OCI-LY3 (cell line): ENCODE results near the gene EARS2.
"Not testable (repeated sequence)": the region's sequence is repeated elsewhere in the genome, so short reads cannot be mapped to it uniquely, and the experiment has no call there.

ENCODE experiments used
- H2AFZ ChIP-seq: fragments of 200-600, 300-600 bp; shearing (Covaris generic); 2 replicates; pipeline ENCODE4 v1.6.0; 2014; ENCODE audit warnings: antibody characterized with exemption, low read depth, low read length
- H3K27ac ChIP-seq: fragments of 200-600, 300-600 bp; sonication (generic); 2 replicates; pipeline ENCODE4 v1.5.1; 2014; ENCODE audit warnings: mild to moderate bottlenecking, low read length, moderate library complexity, mixed read lengths
- H3K27me3 ChIP-seq: fragments of 200-600, 300-600 bp; sonication (generic); 2 replicates; pipeline ENCODE4 v1.6.1; 2014; ENCODE audit warnings: low read depth, low read length, mixed read lengths
- H3K36me3 ChIP-seq: fragments of 200-600, 300-600 bp; sonication (generic); replicated peaks from 2 replicates; pipeline ENCODE3; 2014; ENCODE audit warnings: low read depth, low read length, mixed read lengths
- H3K4me1 ChIP-seq: fragments of 300-600, 200-600 bp; sonication (generic); 2 replicates; pipeline ENCODE4 v1.6.1; 2014; ENCODE audit warnings: low read length, mixed read lengths
- H3K4me2 ChIP-seq: fragments of 200-600, 300-600 bp; sonication (generic); 2 replicates; pipeline ENCODE4 v1.6.1; 2014; ENCODE audit warnings: low read length, mixed read lengths
- H3K4me3 ChIP-seq: fragments of 300-600, 200-600 bp; sonication (generic); 2 replicates; pipeline ENCODE4 v1.5.1; 2014; ENCODE audit warnings: antibody characterized with exemption, mild to moderate bottlenecking, low read length, moderate library complexity
- H3K79me2 ChIP-seq: fragments of 300-600, 200-600 bp; shearing (Covaris generic); 2 replicates; pipeline ENCODE4 v1.6.1; 2014; ENCODE audit warnings: mild to moderate bottlenecking, low read length, mixed read lengths
- H3K9ac ChIP-seq: fragments of 300-600, 200-600 bp; shearing (Covaris generic); 2 replicates; pipeline ENCODE4 v1.6.0; 2014; ENCODE audit warnings: mild to moderate bottlenecking, low read length, moderate library complexity
- H3K9me3 ChIP-seq: fragments of 200-600, 300-600 bp; shearing (Covaris generic); 2 replicates; pipeline ENCODE4 v1.6.1; 2014; ENCODE audit warnings: low read length, mixed read lengths; ENCODE audit not compliant: insufficient read depth
- H4K20me1 ChIP-seq: fragments of 200-600, 300-600 bp; sonication (generic); 2 replicates; pipeline ENCODE4 v1.6.1; 2016; ENCODE audit warnings: low read length, mixed read lengths; ENCODE audit not compliant: insufficient read depth
- EZH2phosphoT487 ChIP-seq: fragments of 200-600 bp; shearing (Covaris generic); IDR thresholded peaks from 2 replicates; pipeline ENCODE4 v1.6.1; 2018; ENCODE audit warnings: antibody characterized with exemption, mixed run types, low read depth
- TF ChIP-seq, protein P1 (sequence below): fragments of 200-600, 300-600 bp; sonication (generic); IDR thresholded peaks from 2 replicates; pipeline ENCODE4 v1.5.1; 2014; ENCODE audit warnings: antibody characterized with exemption, low read length, low read depth

The EARS2 gene

DNA sequence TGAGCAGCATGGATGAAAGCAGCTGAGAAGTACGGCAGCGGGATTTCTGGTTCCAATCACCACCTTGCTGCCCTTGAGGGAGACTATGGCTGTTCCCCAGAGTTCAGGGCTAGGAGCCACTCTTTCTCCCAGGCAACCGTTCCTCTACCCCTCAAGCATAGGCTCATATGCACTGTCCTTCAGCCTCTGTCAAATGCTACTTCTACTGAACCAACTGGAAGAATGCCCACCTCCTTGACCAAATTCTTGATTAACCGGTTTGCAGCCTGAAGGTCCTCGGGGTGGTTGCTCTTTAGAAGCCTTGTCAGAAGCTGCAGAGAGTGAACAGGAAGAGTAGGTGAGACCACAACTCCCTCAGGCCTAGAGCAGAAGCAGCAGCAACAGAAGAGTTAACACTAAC is 70.7 kb downstream of the EARS2 start:
- Histone ChIP-seq H3K9me3 (no peaks in the 10 kb centered on the region), H3K4me3 (no peak overlapping the region), H3K79me2 (peaks cover 13% of the 10 kb centered on the region; the same call in 1 of the 2 replicates), H3K36me3 (peaks cover 82% of the 10 kb centered on the region), H2AFZ (no peak overlapping the region), H3K4me1 (no peaks in the 10 kb centered on the region), H3K9ac (no peak overlapping the region), H4K20me1 (peaks cover 58% of the 10 kb centered on the region), H3K27ac (no peak overlapping the region), H3K27me3 (no peaks in the 10 kb centered on the region), H3K4me2 (no peak overlapping the region)
- TF ChIP-seq, protein P1, sequence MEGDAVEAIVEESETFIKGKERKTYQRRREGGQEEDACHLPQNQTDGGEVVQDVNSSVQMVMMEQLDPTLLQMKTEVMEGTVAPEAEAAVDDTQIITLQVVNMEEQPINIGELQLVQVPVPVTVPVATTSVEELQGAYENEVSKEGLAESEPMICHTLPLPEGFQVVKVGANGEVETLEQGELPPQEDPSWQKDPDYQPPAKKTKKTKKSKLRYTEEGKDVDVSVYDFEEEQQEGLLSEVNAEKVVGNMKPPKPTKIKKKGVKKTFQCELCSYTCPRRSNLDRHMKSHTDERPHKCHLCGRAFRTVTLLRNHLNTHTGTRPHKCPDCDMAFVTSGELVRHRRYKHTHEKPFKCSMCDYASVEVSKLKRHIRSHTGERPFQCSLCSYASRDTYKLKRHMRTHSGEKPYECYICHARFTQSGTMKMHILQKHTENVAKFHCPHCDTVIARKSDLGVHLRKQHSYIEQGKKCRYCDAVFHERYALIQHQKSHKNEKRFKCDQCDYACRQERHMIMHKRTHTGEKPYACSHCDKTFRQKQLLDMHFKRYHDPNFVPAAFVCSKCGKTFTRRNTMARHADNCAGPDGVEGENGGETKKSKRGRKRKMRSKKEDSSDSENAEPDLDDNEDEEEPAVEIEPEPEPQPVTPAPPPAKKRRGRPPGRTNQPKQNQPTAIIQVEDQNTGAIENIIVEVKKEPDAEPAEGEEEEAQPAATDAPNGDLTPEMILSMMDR: no peak
- TF ChIP-seq EZH2phosphoT487: no peak

DNA sequence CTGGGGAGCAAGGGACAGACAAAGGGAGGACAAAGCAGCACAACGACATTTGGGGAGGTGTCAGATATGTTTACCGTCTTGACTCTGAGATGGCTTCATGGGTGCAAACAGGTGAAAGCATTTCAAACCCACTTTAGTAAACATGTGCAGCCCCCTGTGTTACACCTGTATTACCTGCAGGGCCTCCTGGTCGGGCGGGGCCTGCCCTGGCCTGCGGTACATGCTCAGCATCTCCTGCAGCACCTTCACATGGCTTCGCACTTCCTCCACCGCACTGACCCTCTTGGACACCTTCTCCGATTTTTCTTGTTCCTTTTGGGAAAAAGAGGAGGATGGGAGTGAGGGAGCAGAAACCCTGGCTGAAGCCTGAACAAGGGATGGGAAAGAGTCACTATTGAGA is 71.3 kb downstream of the EARS2 start:
- Histone ChIP-seq H3K4me1 (no peaks in the 10 kb centered on the region), H3K36me3 (peaks cover 79% of the 10 kb centered on the region), H3K27ac (no peak overlapping the region), H3K4me2 (no peak overlapping the region), H3K79me2 (peaks cover 13% of the 10 kb centered on the region; the same call in 1 of the 2 replicates), H3K27me3 (no peaks in the 10 kb centered on the region), H3K9me3 (no peaks in the 10 kb centered on the region), H3K4me3 (no peak overlapping the region), H4K20me1 (peaks cover 52% of the 10 kb centered on the region), H3K9ac (no peak overlapping the region), H2AFZ (no peak overlapping the region)
- TF ChIP-seq EZH2phosphoT487: no peak
- TF ChIP-seq, protein P1: no peak

DNA sequence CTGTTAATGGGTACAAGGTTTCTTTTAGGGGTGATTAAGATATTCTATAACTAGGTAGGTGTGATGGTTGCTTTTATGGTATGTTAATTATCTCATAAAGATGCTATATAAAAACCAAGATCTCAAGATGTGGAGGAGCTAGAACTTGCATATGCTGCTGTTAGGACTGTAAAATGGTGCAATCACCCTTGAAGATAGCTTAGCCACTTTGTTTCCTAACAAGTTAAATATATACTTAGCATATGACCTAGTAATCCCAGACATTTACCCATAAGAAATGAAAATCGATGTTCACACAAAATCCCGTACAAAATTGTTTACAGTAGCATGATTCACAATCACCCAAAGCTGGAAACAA is 71.9 kb downstream of the EARS2 start:
- no peak overlapping the region for H3K27ac ChIP-seq
- TF ChIP-seq, protein P1: no peak
- no peak for TF ChIP-seq EZH2phosphoT487
- no peaks in the 10 kb centered on the region for H3K4me1 ChIP-seq
- H3K9me3 ChIP-seq: no peaks in the 10 kb centered on the region
- peaks cover 57% of the 10 kb centered on the region for H4K20me1 ChIP-seq
- H2AFZ ChIP-seq: no peak overlapping the region
- no peaks in the 10 kb centered on the region for H3K27me3 ChIP-seq
- no peak overlapping the region for H3K4me3 ChIP-seq
- no peak overlapping the region for H3K4me2 ChIP-seq
- H3K9ac ChIP-seq: no peak overlapping the region
- H3K36me3 ChIP-seq: peaks cover 82% of the 10 kb centered on the region
- peaks cover 13% of the 10 kb centered on the region; the same call in 1 of the 2 replicates for H3K79me2 ChIP-seq

DNA sequence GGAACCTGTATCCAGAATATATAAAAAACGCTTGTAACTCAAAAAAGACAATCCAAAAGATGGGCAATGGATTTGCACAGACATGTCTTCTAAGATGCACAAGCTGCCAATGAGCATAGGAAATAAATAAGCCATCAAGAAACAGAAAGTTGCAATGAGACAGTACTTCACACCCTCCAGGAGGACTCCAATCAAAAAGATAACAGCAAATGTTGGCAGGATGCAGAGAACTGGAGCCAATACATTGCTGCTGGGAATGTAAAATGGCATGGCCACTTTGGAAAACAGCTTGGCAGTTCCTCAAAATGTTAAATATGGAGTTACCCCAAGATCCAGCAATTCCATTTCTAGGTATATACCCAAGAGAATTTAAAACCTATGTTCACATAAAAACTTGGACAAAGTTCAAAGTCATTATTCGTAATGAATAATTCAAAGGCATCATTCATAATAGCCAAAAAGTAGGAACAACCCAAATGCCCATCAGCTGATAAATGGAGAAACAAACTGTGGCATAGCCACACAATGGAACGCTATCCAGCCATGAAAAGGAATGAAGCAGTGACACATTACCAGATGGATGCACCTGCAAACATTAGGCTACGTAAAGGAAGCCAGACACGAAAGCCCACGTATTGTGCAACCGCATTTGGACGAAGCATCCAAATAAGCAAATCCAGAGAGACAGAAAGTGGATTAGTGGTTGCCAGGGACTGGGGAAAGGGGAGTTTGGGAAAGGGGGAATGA is 72.5 kb downstream of the EARS2 start:
- no peak overlapping the region for H3K4me3 ChIP-seq
- H3K27ac ChIP-seq: no peak overlapping the region
- no peaks in the 10 kb centered on the region for H3K4me1 ChIP-seq
- no peak overlapping the region for H3K9ac ChIP-seq
- peaks cover 54% of the 10 kb centered on the region for H4K20me1 ChIP-seq
- peaks cover 10% of the 10 kb centered on the region; the same call in 1 of the 2 replicates for H3K79me2 ChIP-seq
- H3K36me3 ChIP-seq: peaks cover 82% of the 10 kb centered on the region
- no peaks in the 10 kb centered on the region for H3K9me3 ChIP-seq
- no peak overlapping the region for H2AFZ ChIP-seq
- no peak for TF ChIP-seq EZH2phosphoT487
- TF ChIP-seq, protein P1: no peak
- no peaks in the 10 kb centered on the region for H3K27me3 ChIP-seq
- no peak overlapping the region for H3K4me2 ChIP-seq

DNA sequence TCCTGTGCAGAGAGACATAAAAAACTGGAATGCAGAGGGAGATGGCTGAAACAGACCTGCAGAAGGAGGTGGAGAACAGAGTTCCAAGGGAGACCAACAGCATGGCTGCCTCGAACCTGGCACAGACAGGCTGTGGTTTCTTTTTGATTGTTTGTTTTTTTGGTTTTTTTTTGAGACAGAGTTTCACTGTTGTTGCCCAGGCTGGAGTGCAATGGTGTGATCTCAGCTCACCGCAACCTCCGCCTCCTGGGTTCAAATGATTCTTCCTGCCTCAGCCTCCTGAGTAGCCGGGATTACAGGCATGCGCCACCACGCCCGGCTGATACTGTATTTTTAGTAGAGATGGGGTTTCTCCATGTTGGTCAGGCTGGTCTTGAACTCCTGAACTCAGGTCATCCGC is 73.7 kb downstream of the EARS2 start:
- not testable (repeated sequence) for H3K4me1 ChIP-seq, H3K9ac ChIP-seq, H2AFZ ChIP-seq, H3K4me3 ChIP-seq, H3K79me2 ChIP-seq, H3K27me3 ChIP-seq, H3K4me2 ChIP-seq, H3K27ac ChIP-seq, H3K9me3 ChIP-seq
- Histone ChIP-seq H3K36me3 (peaks cover 84% of the 10 kb centered on the region), H4K20me1 (peaks cover 55% of the 10 kb centered on the region)
